Thoracic aorta (tissue), 2 donors: ENCODE results near the gene ZG16B. TPM values are rescaled to one million over a fixed set of nuclear protein-coding genes. Genes with fewer than 3 reads are reported as not detected.

ENCODE experiments used
- ATAC-seq: fragments of 150-250 bp; one replicate; pipeline ENCODE4 v1.8.0; 2017; ENCODE audit warnings: low read depth; ENCODE audit not compliant: insufficient number of reproducible peaks, low FRiP score
- DNase-seq: peaks from one replicate; pipeline ENCODE4 v3.0.0-alpha.2; 2020; ENCODE audit warnings: low spot score
- H3K27ac ChIP-seq, 2 donors: fragments of 200-600 bp; sonication (generic); 1 replicate in 1 of 2; 2 replicates in 1 of 2; pipeline ENCODE4 v1.5.1; 2016; ENCODE audit warnings: mild to moderate bottlenecking in 2 of 2, moderate library complexity in 2 of 2
- H3K27me3 ChIP-seq: fragments of 200-600 bp; sonication (generic); replicated peaks from 2 replicates; pipeline ENCODE4 v1.6.0; 2016; ENCODE audit warnings: mild to moderate bottlenecking; ENCODE audit not compliant: insufficient read depth
- H3K36me3 ChIP-seq: fragments of 200-600 bp; sonication (generic); one replicate; pipeline ENCODE4 v1.5.1; 2016
- H3K4me1 ChIP-seq, 2 donors: fragments of 200-600 bp; sonication (generic); 1 replicate in 1 of 2; 2 replicates in 1 of 2; pipeline versions ENCODE4 v1.5.1 to v1.6.0; 2016; ENCODE audit warnings: low read depth in 2 of 2, mild to moderate bottlenecking in 1 of 2; ENCODE audit not compliant: control insufficient read depth in 1 of 2
- H3K4me3 ChIP-seq: fragments of 200-600 bp; sonication (generic); 2 replicates; pipeline ENCODE4 v1.5.1; 2016; ENCODE audit warnings: mild to moderate bottlenecking
- H3K9me3 ChIP-seq: fragments of 200-600 bp; sonication (generic); 2 replicates; pipeline ENCODE4 v1.5.1; 2016
- total RNA-seq, 2 donors: library from RNA; depleted of rRNA; stranded (reverse); fragments of >200 nt; gene quantifications; one replicate each; pipeline versions ENCODE4 v1.1.0 to v1.2.3, GENCODE V29; 2016
- TF ChIP-seq, protein P1 (sequence below): fragments of 200-600 bp; sonication (generic); IDR thresholded peaks from one replicate; pipeline ENCODE4 v1.5.1; 2019; ENCODE audit warnings: antibody characterized with exemption

Gene ZG16B
- total RNA-seq, 2 donors from 2014 or later: not detected

- TF ChIP-seq, protein P1, sequence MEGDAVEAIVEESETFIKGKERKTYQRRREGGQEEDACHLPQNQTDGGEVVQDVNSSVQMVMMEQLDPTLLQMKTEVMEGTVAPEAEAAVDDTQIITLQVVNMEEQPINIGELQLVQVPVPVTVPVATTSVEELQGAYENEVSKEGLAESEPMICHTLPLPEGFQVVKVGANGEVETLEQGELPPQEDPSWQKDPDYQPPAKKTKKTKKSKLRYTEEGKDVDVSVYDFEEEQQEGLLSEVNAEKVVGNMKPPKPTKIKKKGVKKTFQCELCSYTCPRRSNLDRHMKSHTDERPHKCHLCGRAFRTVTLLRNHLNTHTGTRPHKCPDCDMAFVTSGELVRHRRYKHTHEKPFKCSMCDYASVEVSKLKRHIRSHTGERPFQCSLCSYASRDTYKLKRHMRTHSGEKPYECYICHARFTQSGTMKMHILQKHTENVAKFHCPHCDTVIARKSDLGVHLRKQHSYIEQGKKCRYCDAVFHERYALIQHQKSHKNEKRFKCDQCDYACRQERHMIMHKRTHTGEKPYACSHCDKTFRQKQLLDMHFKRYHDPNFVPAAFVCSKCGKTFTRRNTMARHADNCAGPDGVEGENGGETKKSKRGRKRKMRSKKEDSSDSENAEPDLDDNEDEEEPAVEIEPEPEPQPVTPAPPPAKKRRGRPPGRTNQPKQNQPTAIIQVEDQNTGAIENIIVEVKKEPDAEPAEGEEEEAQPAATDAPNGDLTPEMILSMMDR: no peak
- H3K27ac ChIP-seq: no peak overlapping the region
- H3K4me1 ChIP-seq: no peaks in the 10 kb centered on the region
- H3K9me3 ChIP-seq: no peaks in the 10 kb centered on the region
- H3K4me3 ChIP-seq: no peak overlapping the region
- ATAC-seq (no peak), DNase-seq (no peak)
- H3K27me3 ChIP-seq: no peaks in the 10 kb centered on the region
- no peaks in the 10 kb centered on the region for H3K36me3 ChIP-seq
Measured at GRCh38 chr16:2818272-2818876, 11.7 kb upstream of the ZG16B start.

- H3K36me3 ChIP-seq: no peaks in the 10 kb centered on the region
- TF ChIP-seq, protein P1: no peak
- H3K27me3 ChIP-seq: no peaks in the 10 kb centered on the region
- no peak overlapping the region for H3K27ac ChIP-seq
- no peaks in the 10 kb centered on the region for H3K4me1 ChIP-seq
- H3K4me3 ChIP-seq: no peak overlapping the region
- no peak for DNase-seq
- H3K9me3 ChIP-seq: no peaks in the 10 kb centered on the region
- no peak for ATAC-seq
Measured at GRCh38 chr16:2819179-2819938, 10.7 kb upstream of the ZG16B start.

- no peak overlapping the region for H3K27ac ChIP-seq
- H3K27me3 ChIP-seq: no peaks in the 10 kb centered on the region
- H3K36me3 ChIP-seq: no peaks in the 10 kb centered on the region
- DNase-seq: no peak
- no peaks in the 10 kb centered on the region for H3K9me3 ChIP-seq
- no peak for ATAC-seq
- no peaks in the 10 kb centered on the region for H3K4me1 ChIP-seq
- no peak overlapping the region for H3K4me3 ChIP-seq
- TF ChIP-seq, protein P1: no peak
Measured at GRCh38 chr16:2819939-2820835, 9.9 kb upstream of the ZG16B start.

GRCh38 chr16:2820836-2821486 is 9.1 kb upstream of the ZG16B start:
- Histone ChIP-seq H3K27me3 (no peaks in the 10 kb centered on the region), H3K9me3 (no peaks in the 10 kb centered on the region), H3K27ac (no peak overlapping the region), H3K4me3 (no peak overlapping the region), H3K36me3 (no peaks in the 10 kb centered on the region), H3K4me1 (no peaks in the 10 kb centered on the region)
- no peak for DNase-seq
- no peak for ATAC-seq
- TF ChIP-seq, protein P1: no peak
